NCI-H2196 (cell line): ENCODE results near the gene LAX1.
A peak's percentile ranks its signal among the peaks of the same experiment; 100 is the strongest.
"Not testable (repeated sequence)": the region's sequence is repeated elsewhere in the genome, so short reads cannot be mapped to it uniquely, and the experiment has no call there.

Experiments
- DNase-seq: peaks from one replicate; lab custom pipeline; 2025; ENCODE audit not compliant: unreplicated experiment; lab: John Stamatoyannopoulos, UW

The LAX1 gene

GRCh38 chr1:203765029-203765837 is at the start of gene LAX1:
Gene LAX1, plus strand, starts transcription at chr1:203765183. Its CDS starts 383 bp downstream, at chr1:203765566.
- no peak for DNase-seq

GRCh38 chr1:203717120-203717519 is 47.9 kb upstream of the LAX1 start:
- no peak for DNase-seq

- DNase-seq = no peak
Measured at GRCh38 chr1:203720242-203720641, 44.7 kb upstream of the LAX1 start.

DNA sequence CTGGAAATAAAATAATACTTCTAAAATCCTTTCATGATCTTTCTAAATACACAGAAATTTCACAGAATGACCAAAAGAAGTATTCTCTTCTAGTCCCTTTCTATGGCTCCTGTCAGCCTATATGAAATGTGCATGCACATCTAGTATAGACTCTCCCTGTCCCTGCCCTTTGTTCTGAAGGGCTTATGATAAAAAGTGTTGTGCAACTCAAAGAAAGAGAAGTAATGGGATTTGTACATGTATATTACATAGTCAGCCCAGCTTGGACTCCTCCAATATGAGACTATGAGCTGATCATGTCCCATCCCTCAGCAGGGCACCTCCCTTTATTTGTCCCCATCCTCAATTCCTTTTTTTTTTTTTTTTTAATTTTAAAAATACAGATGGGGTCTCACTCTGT is 42.1 kb upstream of the LAX1 start:
- DNase-seq = no peak

- peak; percentile 32 for DNase-seq
Measured at GRCh38 chr1:203726417-203726867, 38.5 kb upstream of the LAX1 start.

GRCh38 chr1:203733009-203733863 is 31.7 kb upstream of the LAX1 start:
- DNase-seq = no peak

DNA sequence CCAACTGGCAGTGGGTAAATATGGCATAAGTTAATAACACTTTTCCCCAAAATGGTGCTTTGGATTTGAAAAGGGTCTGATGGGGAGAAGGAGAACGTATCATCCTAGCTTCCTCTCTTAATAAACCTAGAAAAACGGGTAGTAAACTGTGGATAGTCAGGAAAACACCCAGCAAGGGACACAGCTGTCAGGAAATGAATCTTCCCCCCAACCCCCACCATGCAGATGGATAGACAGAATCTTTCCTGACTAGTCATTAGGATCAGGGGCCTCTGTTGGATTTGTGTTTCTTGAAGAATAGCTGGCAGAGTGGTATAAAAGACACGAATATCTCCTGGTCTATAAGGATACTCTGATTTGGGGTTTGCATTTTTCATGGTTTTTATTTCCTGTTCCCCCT is 22.5 kb upstream of the LAX1 start:
- DNase-seq = no peak

- no peak for DNase-seq
Measured at GRCh38 chr1:203743091-203743571, 21.9 kb upstream of the LAX1 start.

DNA sequence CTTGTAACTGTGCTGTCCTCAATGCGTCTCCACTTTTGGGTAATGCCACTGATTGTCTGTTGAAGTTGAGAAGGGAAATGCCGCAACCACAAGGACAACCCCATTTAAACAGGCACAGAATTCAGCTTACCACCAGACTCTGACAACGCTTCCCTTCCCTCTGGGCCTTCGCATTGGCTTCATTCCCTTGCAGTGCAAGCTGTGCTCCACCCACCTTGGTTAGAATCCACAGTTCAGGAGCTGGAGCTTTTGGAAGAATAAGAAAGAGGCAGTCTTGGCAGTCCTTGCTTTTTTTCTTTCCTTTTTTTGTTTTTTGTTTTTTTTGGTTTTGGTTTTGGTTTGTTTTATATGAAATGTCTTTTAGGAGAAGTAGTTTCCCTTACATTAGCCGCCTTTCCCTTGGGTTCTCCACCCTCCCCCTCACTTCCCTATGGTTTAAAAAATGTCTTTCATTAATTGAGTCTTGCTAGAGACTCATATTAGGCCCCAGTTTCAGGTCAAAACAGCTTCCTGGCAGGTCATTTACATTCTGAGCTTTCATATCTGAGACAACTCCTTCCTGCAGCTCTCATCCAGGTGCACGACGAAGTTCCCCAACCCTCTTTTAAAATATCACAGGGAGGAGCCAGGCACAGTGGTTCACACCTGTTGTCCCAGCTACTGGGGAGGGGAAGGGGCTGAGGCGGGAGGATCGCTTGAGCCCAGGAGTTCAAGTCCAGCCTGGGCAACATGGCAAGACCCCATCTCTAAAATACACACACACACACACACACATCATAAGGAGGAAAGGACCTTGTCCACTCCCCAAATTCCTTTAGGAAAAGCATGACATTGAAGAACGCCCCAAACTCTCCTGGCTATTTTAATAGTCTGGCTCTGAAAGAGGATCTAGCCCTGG is 20.7 kb upstream of the LAX1 start:
- no peak for DNase-seq

- no peak for DNase-seq
Measured at GRCh38 chr1:203746281-203746680, 18.7 kb upstream of the LAX1 start.

GRCh38 chr1:203751051-203751450 is 13.9 kb upstream of the LAX1 start:
- no peak for DNase-seq

GRCh38 chr1:203751618-203752361 is 13.2 kb upstream of the LAX1 start:
- not testable (repeated sequence) for DNase-seq

DNA sequence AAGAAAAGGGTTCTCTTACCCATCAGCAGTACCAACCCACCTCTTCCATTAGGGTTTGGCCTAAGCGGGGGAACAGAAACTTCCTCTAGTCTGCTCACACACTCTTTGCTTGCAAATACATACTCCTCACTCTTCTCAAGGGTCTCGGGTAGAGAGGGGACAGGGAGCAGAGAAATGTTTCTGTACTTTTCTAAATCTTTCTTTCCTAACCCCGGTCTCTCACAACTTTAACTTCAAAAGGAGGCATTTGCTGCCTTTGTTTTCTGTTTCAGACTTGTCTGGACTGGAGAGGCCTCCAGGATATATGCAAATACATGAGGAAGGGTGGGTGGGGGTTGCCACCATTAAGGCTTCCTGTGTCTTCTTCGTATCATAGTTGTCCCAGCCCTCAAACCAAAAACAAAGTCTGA is 10.5 kb upstream of the LAX1 start:
- no peak for DNase-seq

GRCh38 chr1:203756036-203756435 is 8.9 kb upstream of the LAX1 start:
- DNase-seq = no peak

DNA sequence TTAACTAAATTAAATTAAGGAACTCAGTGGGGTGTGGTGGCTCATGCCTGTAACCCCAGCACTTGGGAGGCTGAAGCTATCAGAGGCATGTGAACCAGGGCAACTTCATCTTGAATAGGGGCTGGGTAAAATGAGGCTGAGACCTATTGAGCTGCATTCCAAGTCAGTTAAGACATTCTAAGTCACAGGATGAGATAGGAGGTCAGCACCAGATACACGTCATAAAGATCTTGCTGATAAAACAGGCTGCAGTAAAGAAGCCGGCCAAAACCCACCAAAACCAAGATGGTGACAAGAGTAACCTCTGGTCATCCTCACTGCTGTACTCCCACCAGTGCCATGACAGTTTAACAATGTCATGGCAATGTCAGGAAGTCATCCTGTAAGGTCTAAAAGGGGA is 6.2 kb upstream of the LAX1 start:
- not testable (repeated sequence) for DNase-seq

DNA sequence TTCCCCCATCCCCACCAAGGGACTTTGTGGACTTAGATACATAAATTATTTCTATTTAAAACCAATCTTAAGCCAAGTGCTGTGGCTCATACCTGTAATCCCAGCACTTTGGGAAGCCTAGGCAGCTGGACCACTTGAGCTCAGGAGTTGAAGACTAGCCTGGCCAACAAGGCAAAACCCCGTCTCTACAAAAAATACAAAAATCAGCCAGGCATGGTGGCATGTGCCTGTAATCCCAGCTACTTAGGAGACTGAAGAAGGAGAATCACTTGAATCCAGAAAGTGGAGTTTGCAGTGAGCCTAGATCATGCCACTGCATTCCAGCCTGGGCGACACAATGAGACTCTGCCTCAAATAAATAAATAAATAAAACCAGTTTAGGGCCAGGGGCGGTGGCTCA is 4.5 kb upstream of the LAX1 start:
- no peak for DNase-seq

GRCh38 chr1:203761958-203762357 is 3.0 kb upstream of the LAX1 start:
- DNase-seq = not testable (repeated sequence)

DNA sequence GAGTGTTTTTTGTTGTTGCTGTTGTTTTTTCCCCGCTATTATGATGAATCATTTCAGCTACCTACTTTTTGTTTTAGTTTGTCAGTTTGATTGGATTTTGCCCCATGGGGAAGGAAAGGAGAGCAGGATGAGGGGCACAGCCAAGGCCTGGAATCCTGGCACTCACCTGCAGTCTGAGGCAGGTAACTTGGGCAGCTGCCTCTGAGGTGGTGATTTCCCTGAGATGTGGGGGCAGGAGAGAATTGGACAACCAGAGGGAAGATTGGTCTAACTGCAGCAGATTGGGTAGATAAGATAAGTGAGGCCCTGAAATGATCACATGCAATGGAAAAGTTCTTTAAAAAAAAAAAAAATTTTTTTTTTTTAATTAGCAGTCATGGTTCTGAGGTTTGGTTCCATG is 1.5 kb upstream of the LAX1 start:
- DNase-seq = no peak

DNA sequence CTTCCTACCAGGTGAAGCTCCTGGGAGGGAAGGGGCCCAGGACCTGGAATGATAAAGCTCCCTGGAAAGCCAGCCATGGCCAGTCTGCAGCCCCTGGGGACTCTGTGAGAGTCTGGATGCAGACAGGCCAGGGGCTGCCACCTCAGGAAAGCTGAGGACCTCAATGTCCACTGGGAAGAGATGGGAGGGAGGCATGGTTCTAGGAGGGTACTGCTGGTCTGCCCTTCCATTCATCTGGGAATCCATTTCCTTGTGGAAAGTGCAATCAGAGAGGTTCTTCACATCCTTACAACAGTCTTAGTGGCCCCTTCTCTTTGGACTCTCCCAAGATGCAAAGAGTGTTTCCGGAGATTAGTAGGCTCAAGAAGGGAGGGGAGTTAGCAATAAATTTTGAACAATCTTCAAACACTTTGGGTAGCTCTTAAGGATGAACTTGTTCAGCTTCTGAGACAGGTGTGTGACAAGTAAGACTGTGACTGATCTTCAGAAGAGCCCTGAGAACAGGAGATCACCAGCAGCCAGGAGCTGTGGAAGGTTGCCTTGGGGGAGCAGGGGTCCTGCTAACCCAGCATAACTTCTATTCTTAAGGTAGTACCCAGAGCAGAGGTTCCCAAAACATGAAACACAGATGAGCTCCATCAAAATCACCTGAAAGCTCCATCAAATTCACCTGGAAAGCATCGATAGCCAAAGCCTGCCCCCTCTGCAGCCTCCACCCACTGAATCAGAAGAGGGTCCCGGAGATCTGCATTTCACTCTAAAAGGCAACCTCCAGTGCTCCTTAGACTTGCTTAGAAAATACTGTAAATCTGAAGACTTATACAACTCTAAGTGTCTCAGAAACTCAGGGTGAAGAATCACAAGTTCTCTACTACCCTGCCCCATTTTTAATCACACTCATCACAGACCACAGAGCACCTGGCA is 616 bp upstream of the LAX1 start:
- no peak for DNase-seq
